H4 (cell line): ENCODE measurements around the gene SCN1A. TPM values are rescaled to one million over a fixed set of nuclear protein-coding genes. Genes with fewer than 3 reads are reported as not detected.
A peak's percentile ranks its signal among the peaks of the same experiment; 100 is the strongest.
"Not testable (repeated sequence)": the region's sequence is repeated elsewhere in the genome, so short reads cannot be mapped to it uniquely, and the experiment has no call there.

Experiments used
- DNase-seq: peaks from one replicate; pipeline ENCODE4 v3.0.0-alpha.2; 2015; ENCODE audit warnings: low spot score
- total RNA-seq: library from RNA; depleted of rRNA; stranded (reverse); fragments of >200 nt; shearing (Covaris generic); gene quantifications from 2 replicates; pipeline ENCODE4 v1.2.3, GENCODE V29; 2014

The SCN1A gene
- total RNA-seq, 1 experiment from 2014 or later: 0.04 TPM

DNA sequence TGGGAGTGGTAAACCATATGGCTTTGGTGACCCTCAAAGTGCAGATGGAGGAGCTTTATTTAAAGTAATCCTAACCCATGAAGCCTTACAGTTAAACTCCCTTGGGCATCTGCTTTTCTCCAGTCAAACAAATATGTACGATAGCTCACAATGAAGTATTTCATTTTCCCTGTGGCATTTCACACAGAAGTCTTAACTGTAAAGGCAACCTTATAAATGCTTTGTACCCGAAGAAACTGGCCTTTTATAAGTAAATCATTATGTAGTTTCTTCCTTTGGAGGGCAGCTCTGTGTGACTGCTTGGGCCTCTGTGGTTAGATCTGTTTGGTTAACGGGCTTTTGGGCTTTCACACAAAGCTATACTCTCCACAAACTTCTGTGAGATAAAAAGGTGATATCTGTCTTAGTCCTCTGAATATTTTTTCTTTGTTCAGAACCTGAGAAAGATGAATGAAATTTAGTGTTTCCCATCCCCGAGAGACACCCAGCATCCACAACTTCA, 46.6 kb downstream of the SCN1A start:
- DNase-seq: peak; percentile 27

DNA sequence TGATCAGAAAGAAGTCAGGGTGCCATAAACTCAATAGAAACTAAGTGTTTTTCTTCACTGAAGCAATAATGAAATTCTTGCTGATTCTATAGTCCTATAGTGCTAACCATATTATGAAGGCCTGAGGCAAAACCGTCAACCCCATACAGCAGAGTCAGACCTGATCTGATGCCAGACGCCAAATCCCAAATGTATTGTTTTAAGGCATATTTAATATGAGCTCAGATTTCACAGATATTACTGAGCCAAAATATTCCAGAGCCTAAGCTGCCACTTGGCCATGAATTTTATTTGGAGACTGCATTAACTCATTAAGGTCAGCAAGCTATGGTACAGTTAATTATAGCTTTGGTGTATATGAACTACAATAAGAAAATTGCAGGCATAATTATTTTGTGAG, 53.4 kb downstream of the SCN1A start:
- no peak for DNase-seq

DNA sequence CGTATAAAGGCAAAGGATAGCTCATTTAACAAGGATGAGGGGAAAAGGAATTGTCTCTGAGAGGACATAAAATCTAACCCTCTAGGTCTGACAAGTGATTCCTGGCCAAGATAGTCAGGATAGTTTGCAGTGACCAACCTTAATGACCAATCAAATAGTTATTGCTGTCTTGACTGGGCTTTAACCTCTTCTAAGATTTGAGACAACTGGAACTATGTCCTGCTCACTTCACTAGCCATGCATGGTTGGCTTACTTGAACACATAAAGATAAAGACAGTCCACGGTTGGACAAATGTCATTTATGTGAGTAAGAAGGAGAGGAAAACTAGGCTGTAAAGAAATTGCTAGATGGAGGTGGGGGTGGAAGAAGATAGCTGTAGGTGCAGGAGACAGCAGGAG, 53.8 kb downstream of the SCN1A start:
- no peak for DNase-seq

DNA sequence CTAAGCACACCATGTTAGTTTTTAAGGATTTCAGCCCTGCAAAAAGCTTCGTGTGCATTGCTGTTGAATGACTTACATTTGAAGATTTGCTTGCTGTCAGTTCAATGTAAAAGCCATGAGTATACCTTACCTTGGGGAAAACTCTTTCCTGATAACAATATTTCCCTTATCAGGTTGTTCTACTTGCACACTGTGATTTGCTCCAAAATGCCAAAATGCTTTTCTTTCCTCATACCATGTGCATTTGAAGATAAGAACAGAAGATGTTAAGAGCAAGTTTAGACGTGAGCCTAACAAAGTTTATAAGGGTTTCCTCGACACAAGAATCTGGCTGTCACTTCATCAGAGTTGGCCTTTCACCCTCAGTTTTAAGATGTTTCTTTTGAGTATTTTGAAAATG, 57.6 kb downstream of the SCN1A start:
- DNase-seq: no peak

DNA sequence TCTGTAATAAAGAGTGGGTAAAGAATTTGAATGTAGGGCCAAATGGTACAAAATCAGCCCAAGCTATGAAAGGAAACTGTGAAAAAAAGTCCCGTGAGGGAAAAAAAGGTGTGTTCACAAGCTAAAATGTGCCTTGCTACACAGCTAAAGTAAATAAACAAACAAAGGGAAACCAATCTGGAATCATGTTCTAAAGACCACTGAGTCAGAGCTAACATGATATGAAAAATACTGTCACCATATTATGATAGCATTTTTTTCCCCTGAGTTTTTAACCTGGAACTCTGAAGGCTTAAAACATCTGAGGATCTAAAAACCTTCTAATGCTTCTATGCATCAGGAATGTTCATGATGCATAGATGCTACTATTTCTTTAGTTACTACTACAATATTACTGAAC, 58.8 kb downstream of the SCN1A start:
- DNase-seq: no peak

DNA sequence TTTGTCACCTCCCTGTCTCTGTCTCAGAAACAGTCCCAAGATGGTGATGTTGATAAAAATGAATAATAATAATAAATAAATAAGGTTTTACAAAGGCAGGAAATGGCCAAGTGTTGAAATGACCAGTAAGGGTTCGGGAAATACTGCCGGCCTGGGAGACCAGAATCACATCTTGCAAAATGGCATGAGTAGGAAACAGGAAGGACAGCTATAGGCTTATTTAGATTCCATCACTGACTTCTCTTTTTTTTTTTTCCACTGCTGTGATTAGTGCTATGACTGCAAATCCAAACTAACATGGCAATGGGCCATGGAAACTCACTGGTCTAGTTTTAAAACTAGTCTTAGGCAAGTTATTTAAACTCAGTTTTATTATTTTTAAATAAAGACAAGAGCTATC, 60.6 kb downstream of the SCN1A start:
- DNase-seq: no peak

DNA sequence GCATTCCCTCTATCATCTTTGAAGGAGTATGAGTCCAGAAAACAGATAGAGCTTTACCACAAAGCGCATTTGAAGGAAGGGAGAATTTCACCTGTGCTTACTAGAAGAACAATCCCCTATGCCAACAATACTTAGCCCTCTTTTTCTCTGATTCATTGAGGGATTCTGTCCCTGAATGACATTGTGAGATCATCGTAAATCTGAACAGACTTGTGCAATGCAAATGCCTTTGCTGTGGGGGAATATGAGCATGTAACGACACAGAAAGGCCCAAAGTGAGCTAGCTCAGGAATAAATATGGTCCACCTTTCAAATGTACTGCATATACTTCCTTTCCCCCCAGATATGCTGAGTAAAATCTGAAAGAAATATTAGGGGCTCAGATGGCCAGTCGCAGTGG, 67.6 kb downstream of the SCN1A start:
- DNase-seq: no peak

DNA sequence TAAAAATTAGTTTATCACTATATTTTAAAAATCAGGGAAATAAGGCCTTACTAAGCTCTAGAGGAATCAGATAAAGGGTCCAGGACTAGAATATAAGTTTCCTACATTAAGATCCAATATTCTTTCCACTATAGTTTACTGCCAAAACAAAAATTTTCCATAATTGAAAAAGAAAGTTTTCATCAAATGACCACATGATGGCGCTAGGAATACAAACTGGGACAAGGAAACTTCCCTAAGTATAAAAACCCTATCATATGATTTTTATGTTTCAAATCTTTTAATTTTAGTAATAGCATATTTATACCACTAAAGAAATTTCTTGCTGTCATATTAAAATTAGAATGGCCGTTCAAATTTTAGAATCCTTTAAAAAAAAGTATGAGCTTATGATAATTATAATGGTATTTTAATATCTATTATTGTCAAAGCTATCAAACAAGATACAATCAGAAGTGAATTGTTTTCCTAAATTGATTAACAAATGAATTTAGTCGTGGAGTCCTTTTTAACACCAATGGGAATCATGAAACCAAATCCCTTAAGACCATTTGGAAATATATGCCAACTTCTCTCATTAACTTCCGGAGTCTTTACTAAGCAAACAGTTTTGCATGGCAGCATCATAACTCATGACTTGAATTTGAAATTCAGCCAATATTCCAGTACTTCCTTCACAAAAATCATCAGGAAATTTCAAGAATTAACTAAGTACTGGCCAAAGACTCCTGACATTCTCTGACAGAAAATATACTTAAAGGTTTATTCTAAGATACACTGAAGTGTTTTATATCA, 70.3 kb downstream of the SCN1A start:
- DNase-seq: peak; percentile 14

DNA sequence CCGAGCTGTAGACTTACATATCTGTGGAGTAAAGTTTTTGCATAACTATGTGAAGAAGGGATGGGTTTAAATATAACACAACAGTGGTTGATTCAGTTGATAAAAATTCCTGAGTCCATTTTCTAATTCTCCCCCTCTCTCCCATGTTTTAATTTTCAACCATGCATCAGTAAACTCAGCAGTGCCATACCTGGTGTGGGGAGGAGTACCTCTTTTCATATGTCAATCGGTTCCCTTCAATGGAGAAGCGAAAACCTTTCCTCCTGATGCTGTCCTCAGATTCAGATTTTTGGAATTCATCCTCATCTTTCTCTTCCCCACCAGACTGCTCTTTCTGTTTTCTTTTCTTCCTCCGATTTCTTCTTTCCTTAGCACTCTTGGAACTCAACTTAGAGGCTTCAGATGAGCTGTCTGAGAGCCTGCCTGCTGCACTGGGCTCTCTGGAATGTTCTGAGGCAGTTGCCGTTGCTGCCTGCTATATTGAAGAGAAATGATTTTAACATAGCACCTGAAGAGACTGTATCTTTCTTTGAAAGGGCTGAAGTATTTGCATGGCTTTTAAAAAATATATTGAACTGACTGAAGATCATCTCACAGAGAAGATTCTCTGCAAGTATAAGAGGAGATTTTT, 82.9 kb downstream of the SCN1A start:
- no peak for DNase-seq

DNA sequence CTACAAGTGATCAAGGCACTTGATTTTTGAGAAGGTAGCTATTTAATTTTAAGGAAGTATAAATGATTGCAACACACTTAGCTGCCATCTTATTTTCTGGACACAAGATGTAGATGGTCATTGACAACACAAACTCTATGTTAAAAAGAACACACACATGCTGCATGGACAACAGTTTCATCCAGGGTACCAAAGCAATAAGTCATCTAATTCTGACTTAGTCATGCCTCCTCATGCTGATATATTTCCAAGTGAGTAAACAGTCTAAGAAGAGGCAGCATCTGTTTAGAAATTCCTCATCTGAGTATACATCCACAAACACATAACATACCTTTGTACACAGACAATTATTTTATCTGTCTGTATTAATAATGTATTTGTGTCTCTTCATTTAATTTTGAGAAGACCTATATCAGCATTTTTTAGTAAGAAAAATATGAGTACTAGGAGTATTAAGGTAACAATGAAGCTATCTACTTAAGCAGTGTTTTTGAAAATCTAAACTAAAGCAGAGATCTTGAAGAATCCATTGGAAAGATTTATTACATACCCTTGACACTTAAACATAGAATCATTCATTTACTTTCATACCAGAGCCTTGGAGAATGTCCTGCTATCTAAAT, 84.9 kb downstream of the SCN1A start:
- DNase-seq: no peak

DNA sequence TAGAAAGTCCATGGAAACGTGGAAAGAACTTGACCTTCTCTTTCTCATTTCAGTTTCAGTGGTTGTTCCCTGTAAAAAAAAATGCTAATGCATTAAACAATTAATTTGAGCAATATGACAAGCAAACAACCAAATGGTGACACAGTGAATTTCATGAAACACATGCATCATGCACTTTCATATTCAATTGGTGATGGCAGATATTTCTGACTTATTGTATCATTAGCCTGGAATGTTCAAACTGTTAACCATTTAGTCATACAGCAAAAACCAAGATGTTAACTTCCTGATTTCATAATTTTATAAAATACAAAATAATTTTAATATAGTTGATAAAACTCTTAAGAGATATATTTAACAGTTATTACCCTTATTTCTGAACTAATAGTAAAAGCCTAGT, 85.5 kb downstream of the SCN1A start:
- DNase-seq: no peak

DNA sequence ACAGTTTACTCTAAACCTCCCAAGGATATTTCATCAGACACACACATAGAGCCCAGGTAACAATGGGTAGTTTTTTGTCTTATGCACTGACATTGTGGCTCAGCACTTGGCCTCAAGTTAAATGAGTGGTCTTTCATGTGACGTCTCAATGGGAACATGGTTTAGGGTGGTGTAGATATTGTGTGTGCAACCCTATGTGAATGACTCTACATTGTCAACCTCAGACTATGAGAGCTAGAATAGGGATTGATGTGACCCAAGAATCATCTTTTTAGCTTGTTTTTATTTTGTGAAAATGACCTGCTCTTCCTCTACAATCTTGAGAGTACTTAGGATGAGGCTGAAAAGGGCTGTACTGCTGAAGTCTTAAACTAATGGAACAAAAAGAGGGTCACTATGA, 86.2 kb downstream of the SCN1A start:
- no peak for DNase-seq

DNA sequence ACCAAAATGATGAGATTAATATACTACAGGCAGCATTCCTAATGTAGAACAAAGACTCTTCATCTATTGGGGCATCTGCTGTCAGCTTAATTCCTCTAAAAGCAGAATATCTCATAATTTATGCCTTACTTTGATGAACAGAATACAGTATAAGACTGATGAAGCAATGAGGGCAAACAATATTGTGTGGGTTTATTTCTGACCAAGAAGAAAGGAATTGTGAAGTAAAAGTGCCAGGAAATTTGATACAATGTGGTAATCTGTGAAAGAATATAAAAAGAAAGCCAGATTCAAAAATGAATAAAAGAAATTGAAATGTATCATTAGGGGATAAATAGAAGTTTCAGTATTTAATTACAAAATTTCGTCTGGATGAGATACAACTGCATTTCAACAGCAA, 95.5 kb downstream of the SCN1A start:
- DNase-seq: no peak

DNA sequence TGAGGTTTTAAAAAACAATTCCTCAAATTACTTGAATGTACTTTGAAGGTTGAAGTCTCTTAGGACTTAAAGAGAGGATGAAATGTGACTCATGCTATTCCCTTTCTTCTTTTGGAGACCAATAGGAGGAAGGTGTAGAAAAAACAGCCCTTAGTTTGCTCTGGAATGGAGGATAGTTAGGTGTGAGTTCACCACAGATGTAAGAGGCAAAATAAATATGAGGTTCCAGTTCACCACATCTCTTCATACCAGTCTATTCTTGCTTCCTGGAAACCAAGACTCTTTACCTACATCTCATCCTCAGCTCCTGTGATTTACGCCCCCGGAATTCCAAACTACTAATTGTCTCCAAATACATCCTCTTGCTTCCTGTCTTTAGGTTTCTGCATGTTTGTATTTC, 96.8 kb downstream of the SCN1A start:
- peak; percentile 11 for DNase-seq

DNA sequence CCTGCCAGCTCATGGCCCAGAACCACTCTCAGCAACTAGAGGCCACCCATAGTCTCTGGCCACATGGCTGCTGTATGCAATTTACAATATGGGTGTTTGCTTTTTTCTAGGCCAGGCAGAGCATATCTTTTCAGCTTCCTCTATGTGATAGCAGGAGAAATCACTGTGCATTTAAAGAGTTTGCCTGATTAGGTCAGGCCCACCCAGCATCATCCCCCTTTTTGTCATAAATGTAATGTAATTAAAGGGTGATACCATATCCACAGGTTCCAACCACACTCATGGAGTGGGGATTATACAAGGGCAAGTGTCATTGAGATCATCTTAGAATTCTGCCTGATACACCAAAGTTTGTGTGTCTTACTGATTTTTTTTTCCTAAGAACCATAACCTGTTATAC, 102.5 kb downstream of the SCN1A start:
- DNase-seq: no peak

DNA sequence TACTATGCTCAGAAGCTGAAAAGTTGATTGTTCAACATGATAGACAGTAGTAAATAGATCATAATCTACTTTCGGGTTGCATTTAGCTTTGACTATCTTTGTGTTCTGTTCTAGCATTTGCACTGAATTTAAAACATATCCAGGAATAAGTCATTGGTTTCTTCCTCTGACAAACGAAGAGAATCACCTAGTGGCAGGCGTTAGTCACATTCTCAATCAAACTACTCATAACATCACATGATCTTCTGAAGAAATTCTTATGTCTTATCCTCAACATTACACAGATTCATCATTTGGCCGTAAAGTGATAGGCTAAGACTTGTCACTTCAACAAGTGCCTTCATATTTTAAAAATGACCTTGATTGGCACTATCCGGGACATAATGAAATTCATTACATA, 110.6 kb downstream of the SCN1A start:
- no peak for DNase-seq

DNA sequence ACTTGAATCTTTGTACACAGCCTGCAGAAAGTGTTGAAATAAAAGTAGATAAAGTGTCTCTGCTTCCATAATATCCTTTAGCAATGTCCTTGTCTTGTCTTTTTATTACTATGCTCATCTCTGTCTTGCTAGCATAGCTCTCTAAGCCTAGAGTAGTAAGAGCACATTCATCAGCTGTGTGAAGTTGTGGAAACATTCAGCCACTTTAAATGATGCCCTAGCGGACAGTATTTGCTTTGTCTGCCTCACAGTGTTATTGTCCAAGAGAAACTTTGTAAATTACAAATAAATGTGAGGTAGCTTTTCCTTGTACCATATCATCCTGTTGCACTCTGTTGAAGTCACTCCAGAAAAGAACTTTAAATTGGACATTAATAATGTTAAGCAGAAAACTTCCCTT, 113.9 kb downstream of the SCN1A start:
- DNase-seq: no peak

DNA sequence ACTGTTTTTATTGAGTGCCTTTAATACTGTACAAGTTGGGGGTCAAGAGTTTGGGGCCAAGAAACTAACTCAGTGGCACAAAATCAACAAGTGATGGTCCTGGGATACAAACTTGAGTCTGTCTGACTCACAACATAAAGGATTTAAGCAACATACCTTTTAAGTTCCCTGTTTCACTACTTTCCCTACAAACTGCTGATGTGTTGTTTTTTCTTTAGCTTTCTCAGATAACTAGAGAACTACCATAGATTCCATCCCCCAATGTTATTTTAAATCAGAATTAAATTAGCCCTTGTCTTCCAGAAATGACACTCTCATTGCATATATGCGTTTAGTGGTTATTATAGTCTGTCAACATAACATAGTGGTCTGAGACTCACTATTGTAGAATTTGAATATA, 116.2 kb downstream of the SCN1A start:
- no peak for DNase-seq

DNA sequence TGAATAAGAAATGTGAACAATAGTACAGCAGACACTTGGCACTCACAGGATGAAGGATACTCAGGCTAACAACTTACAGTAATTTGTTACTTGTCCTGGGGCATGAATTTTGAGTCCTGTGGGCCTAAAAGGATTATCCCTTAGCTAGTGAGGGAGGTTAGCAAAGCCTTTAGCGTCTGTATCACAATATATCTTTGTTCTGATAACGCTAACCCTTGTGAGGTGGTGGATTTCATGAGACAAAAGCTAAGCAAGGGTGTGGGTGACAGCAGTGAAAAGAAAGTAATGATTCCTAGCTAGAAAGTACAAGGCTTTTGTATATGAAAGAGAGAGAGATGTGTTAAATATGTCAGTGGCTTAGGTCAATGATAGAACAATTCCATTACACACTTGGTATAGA, 127.4 kb downstream of the SCN1A start:
- DNase-seq: no peak

DNA sequence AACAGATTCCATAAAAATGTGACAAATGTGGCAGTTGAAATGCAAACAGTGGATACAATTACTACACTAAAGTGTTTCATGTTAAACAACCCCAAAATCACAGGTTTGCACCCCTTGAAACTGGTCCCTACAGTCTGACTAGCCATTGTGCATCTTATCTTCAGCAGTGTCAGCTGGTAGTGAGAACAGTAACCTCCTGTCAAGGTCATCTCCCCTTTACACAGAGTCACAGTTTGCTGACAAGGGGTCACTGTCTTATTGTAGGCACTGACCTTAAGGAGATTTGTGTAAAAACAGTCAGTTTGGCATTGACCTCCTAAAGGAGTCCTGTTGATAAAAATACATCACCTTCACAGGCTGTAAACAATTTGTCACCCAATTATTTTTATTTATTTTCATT, 137.0 kb downstream of the SCN1A start:
- no peak for DNase-seq

DNA sequence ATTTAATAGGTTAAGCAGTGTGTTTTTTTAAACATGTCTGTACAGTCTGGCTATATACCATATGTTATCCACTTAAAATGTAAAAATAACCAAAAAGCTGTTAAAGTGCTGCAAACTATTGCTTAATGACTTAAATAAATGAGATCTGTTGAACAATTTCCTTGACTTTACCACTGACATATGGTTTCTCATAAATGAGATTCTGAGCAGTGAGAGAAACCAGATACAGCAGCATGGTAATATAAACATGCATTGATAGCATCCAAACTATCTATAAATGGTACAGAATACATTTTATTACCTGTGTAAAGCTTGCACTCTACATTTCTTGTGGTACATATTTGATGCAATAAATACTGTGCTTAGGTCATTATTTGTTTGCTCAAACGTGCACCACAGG, 138.0 kb downstream of the SCN1A start:
- DNase-seq: no peak

DNA sequence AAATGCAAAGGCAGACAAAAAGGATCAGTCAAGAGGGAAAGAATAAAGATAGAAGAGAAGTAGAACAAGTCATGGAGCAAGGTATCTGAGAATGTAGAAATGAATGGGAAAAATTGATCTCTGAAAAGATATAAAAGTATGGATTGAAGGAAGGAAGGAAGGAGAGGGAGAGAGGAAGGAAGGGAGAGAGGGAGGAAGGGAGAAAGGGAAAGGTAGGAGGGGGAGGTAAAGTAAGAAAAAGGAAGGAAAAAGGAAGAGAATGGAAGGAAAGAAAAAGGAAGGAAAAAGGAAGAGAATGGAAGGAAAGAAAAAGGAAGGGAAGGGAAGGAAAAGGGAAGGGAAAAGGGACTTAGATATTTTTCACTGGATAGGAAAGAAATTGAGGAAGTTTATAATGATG, 142.7 kb downstream of the SCN1A start:
- no peak for DNase-seq

DNA sequence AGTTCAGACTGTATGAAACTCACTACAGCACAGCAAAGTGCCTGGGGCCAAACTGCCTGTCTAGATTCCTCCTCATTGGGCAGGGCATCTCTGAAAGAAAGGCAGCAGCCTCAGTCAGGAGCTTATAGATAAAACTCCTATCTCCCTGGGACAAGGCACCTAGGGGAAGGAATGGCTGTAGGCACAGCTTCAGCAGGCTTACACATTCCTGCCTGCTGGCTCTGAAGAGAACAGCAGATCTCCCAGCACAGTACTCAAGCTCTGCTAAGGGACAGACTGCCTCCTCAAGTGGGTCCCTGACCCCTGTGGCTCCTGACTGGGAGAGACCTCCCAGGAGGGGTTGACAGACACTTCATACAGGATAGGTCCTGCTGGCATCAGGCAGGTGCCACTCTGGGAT, 155.7 kb downstream of the SCN1A start:
- DNase-seq: not testable (repeated sequence)
